HG03139 (cell line): ENCODE measurements around the gene NXPE3.

Experiments used
- ATAC-seq: cut with Tn5 transposase; IDR thresholded peaks from one replicate; pipeline ENCODE4 v1.9.1; 2021; ENCODE audit not compliant: unreplicated experiment

NXPE3 gene

DNA sequence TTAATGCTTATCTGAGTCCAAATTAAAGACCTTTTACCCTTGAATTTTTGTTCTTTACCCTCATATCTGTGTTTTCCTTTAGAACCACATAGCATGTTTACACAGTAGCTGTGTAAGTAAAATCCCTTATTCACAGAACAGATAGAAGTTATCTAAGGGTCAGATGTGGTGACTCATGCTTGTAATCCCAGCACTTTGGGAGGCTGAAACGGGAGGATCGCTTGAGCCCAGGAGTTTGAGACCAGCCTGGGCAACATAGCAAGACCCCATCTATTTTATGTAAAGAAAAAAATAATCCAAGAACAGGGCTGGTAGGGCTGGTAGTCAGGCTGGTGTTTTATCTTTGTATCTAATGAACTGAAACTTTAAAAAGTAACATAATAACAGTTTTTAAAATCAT is 23.2 kb downstream of the NXPE3 start:
- ATAC-seq: no peak

DNA sequence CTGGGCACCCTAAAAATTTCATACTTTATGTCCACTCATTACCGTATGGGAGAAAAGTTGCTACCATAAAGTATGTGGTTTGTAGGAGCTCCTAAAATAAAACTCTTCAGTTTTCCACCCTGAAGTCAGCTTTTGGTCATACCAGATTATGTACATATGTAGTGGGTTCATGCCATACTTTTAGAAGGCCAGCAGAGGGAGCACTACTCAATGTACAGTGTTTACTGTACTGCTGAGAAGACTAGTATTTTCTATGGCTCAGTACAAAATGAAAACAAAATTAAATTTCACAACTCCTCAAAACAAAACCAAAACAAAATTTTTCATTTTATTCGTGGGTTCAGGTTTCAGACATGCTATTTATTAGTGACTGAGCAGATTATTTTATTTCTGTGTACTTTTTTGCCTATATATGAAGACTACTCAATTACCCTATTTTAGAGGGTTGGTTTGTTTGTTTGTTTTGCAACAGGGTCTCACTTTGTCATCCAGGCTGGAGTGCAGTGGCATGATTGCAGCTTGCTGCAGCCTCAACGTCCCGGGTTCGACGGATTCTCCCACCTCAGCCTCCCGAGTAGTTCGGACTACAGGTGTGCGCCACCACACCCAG is 24.3 kb downstream of the NXPE3 start:
- ATAC-seq: peak; percentile 94

DNA sequence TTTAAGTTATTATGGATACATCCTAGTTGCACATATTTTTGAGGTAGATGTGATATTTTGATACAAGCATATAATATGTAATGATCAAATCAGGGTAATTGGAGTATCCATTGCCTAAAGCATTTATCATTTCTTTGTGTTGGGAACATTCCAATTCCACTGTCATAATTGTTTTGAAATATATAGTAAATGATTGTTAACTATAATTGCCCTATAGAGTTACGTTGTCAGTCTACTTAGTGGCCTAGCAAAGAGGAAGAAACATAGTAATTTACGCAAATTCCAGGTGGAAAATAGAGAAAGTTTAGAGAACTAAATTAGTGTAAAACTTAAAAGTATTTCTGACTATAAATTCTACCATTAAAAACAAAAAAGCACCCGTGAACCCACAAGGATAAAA is 24.9 kb downstream of the NXPE3 start:
- ATAC-seq: no peak

DNA sequence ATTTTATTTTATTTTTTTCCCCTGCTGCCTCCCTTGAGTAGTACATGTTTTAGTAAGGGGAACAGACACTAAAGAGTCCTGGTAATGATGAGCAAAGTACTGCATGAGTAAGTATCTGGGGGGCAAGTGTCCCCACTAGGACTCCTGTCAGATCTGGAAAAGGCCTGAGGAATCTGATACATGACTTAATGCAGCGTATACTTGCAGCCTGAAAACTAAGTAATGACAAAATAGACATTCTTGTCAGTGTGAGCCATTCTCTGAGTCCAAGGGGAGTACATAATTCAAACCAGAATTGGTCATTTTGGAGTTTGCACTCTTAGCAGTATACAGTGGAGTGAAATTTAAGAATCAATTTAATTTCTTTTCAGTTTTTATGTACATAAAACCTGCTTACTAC is 27.5 kb downstream of the NXPE3 start:
- ATAC-seq: no peak

DNA sequence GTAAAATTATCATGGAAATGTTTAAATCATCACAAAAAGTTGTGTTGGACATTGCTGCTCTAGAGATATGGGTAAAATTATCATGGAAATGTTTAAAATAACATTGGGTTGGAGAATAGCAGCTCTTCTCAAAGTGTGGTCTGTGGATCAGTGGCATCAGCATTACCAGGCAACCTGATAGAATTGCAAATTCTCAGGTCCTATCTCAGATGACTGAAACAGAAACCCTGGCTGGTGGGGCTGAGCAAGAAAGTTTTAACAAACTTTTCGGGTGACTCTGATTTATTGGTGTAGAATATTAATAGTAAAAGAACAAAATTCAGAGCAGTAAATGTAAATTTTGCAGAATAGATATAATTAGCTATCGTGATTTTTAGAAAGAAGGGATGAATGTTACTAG is 28.9 kb downstream of the NXPE3 start:
- ATAC-seq: no peak

DNA sequence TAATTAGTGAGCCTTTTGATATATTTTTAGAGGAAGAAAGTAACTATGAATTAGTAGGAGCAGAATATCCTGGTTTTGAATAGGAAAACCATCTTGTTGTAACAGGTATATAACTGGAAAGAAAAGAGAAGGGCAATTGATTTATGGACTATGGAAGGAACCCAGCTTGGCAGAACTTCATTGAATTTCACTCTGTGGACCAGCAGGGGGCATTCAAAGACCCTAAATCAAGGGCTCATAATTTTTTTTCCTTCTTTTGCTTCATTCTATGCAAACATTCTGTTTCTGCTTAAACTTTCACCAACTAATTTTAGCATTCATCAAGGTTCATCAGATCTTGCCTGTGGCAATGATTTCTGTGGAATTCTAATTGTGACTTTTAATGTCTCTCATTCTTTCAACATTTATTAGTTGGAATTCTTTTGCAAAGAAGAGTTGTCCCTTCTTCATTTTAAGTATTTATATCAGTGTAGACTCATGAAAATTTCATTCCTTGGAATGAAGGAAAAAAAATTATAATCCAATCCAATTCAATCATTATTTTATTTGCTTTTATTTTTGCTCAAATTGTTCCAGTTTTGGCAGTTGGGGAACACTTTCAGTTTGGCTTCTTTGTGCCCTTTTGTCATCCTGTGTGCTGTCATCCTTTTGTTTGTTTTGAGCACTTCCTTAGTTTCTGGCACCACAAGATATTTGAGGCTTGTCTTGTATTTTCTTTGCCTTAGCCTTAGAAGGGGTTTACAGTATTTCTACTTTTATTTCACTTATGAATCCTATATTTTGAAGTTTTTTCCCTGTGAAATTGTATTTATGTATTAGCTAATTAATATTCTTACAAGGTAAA is 30.4 kb downstream of the NXPE3 start:
- ATAC-seq: no peak

DNA sequence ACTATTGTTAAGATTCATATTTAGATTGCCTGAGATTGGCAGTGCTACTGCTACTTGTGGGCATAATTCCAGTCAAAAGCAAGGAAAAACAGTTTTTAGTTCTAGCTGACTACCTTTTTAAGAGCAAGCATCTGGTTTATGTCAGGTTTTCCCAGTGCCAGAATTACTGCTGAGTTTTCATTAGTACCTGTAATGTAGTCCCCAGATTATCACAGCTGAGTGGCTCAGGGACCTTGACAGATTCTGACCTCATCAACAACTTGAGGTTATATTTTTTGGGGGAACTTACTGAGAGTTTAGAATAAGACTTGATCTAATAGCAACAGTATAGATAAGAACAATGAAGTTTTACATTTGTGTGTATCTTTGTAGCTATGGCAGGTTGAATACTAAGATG is 31.0 kb downstream of the NXPE3 start:
- ATAC-seq: no peak

DNA sequence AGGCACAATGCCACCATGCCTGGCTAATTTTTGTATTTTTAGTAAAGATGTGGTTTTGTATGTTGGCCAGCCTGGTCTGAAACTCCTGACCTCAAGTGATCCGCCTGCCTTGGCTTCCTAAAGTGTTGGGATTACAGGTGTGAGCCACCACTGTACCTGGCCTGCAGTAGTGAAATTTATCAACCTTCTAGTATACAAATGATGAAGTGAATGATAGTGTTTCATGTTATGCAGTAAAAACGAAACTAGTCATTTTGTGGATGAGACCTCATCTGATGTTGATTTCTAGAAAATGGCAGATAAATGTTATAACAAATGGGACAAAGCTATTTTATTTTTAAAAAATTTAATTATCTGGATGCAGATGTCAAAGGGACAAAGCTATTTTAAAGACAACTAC is 32.9 kb downstream of the NXPE3 start:
- ATAC-seq: no peak

DNA sequence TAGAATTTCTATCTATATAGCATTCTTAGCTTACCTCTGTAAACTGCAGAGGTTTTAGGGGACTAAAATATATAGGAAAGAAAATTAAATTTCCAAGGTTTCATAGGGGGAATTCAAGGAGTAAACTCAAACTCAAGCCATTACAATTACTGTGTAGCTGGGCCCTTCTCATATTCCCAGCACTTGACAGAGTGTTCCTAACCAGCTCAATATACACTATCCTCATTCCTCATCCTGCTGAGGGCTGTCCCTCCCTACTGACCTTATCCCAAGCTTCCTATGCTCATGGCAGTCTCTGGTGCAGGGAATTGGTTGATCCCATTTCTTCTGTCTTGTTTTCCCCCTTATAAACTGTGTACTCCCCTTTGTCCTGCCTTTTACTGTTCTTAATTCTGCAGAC is 33.9 kb downstream of the NXPE3 start:
- no peak for ATAC-seq

DNA sequence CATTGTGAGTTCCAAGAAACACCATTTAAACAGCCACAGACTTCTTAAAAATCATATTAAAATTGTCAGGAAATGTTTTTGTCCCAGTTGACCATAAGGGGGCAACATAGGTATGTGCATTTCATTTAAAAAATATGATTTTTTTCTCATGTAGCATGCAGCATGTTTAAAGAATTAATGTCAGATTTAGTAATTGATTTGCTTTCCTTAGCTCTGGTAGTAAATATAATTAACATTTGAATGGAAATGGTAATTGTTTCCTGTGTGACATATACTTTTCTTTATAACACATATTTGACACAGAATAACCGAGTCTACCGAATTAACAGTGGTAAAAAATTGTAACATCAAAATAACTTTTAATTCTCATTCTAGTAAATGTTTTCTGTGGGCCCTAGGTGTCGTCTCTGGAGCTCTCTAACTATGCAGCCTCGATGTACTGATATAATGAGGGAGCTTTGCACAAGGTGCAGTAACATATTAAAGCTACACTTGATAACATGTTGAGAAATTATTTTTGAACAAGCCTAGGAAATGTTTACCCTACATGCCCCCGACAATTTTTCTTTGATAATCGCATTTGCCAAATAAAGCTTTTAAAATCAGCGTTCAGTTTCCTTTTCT is 34.9 kb downstream of the NXPE3 start:
- ATAC-seq: no peak

DNA sequence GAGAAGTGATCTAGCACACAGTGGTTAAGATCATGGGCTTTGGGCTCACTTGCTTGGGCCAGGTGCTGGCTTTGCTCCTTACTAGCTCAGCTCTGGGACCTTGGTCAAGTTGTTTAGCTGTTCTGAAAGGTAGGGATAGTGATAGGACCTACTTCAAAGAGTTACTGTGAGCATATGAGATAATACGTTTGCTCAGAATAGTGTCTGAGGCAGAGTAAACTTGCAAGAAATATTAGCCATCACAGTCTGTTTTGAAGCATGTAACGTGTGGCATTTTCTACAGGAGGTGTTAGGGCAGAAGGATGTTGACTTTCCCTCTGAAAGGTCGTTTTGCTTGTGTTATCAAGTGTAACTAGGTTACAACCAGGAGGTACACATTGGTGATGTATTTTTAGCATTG is 35.8 kb downstream of the NXPE3 start:
- no peak for ATAC-seq

DNA sequence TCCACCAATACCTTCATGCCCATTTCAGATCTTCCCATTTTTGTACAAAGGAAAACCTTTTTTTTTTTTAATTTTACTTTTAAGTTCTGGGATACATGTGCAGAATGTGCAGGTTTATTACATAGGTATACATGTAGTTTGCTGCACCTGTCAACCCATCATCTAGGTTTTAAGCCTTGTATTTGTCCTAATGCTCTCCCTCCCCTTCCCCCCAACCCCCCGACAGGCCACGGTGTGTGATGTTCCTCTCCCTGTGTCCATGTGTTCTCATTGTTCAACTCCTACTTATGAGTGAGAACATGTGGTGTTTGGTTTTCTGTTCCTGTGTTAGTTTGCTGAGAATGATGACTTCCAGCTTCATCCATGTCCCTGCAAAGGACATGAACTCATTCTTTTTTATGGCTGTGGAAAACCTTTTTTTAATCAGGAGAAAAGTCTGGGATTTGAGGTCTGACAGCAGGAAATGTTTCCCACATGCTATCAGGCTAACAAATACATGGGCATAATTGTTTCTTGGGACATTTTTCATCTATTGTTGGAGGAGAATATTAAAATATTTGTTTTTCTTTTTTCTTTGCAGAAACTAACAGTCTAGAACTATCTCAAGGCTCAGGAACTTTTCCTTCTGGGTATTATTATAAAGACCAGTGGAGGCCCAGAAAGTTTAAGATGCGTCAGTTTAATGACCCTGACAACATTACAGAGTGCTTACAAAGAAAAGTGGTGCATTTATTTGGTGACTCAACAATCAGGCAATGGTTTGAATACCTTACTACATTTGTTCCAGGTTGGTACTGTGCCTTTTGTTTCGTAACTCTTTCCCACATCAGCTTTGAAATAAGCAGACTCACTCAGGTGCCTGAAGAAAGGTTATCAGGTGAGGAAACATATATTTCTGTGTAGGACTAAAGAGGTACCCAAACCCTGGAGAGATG is 37.5 kb downstream of the NXPE3 start:
- ATAC-seq: no peak

DNA sequence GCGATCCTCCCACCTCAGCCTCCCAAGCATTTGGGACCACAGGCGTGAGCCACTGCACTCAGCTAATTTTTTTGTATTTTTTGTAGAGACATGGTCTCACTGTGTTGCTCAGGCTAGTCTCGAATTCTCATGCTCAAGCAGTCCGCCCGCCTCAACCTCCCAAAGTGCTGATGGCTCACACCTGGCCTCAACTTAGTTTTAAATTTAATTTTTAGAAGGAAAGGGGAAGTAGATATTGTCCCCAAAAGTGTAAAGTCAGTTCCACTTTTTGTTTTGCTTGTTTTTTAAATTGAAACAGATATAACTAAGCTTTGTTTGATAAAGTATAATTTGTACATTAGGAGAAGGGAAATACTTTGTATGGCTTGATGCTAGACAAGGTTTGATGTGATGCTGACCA is 39.0 kb downstream of the NXPE3 start:
- ATAC-seq: no peak

DNA sequence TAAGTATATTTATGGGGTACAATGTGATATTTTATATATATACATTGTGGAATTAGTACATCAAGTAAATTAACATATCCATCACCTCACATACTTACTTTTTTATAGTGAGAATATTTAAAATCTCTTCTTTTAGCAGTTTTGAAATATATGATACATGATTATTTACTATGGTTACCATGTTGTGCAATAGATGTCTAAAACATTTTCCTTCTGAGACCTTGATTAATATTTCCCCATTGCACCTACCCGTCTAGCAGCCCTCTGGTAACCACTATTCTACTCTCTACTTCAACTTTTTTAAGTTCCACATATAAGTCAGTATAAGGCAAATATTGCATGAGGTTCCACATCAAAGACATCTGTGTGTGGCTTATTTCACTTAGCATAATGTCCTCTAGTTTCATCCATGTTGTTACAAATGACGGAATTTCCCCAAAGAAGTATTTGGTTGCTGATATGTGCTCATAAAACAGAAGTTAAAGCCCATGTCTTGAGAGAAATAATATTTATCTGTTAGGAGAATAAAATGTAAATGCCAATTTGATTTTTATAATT is 40.7 kb downstream of the NXPE3 start:
- ATAC-seq: no peak

DNA sequence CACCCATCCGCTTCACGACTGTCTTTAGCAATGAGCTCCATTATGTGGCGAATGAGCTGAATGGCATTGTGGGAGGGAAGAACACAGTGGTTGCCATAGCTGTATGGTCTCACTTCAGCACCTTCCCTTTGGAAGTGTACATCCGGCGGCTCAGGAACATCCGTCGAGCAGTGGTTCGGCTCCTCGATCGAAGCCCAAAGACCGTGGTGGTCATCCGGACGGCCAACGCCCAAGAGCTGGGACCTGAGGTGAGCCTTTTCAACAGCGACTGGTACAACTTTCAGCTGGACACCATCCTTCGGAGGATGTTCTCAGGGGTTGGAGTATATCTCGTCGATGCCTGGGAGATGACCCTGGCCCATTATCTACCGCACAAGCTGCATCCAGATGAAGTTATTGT is 42.5 kb downstream of the NXPE3 start:
- ATAC-seq: no peak

DNA sequence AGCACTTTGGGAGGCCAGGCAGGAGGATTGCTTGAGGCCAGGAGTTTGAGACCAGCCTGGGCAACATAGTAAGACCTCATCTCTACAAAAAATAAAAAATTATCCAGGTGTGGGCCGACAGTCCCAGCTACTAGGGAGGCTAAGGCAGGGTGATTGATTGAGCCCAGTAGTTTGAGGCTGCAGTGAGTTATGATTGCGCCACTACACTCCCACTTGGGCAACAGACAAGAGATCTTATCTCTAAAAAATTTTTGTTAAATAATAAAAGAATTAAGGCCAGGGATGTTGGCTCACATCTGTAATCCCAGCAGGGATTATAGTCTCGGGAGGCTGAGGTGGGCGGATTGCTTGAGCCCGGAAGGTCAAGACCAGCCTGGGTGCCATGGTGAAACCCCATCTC is 44.5 kb downstream of the NXPE3 start:
- ATAC-seq: no peak

DNA sequence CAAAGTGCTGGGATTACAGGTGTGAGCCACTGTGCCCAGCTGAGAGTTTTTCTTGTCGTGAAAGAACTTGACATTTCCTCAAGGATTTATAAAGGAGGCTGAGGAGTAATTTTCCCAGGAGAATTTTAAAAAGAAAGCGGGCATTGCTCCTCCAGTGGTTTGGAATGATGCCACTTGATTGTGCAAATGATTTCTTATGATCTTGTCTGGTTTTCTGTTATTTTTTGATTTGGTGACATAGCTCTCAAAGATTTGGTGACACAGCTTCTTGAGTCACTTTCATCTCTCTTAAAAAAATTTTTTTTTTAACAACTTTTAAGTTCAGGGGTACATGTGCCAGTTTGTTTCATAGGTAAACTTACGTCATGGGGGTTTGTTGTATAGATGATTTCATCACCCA is 45.7 kb downstream of the NXPE3 start:
- ATAC-seq: no peak

DNA sequence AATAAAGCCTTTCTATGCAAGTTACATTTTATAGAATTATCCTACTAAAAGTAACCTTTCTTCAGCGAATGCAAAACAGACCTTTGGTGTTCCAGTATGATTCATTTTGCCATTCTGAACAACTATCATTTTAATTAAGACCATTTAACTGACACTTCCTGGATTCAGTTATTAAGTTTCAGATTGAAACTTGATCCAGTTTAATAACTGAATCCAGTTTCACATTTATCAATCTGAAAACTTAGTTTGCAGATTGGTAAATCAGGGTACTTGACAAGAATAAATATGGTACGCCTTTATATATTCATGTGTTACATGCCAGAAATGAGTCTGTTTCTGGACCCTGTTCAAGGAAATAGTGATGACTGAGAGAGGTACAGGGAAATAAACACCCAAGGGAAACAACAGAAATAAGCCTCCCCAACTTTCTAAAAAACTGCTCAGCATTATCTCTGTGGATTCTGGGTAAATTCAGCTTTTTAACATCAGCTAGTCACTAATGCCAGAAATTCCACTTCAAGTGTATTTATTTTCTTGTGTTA is 47.0 kb downstream of the NXPE3 start:
- ATAC-seq: no peak

DNA sequence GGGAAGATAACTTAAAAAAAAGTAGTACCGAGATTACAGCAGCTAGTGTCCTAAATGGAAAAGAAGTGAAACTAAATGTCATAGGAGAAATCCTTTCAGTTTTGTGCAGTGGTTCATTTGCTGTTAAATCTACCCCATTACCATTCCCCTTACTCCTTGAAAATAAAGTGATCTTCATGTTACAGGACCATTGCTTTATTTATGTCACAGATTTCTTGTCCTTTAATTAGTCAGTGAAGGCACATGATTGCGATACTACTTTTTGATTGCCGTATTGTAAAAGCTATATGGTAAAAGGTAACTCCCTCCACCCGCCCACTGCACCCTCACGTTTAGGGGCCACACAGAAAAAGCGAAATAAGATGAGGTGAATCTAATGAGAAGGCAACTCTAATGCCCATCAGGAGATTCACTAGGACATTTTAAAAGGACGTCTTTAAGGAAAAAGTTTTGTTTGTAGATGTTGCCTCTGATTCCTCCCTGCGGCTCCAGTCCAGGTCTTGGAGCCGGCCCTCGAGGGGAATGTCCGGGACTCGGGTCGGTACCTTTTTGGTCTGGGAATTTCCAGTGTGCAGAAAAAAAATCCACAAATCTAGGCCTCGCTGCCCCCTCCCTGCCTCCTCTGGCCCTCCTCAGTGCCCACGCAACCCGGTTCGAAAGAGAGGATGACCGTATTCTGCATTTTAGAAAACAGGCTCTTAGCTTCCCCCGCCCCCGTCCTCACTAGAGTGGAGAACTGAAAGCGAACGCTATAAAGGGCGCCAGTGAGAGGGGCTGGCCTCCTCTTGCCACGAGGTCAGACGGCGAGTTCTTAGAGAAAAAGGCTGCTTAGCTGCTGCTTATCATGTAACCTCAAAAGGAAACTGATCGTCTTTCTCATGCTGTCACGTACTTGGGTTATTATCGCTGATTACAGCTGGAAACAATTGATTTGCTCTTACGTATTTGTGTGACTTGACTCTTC is 48.5 kb downstream of the NXPE3 start:
- ATAC-seq: peak; percentile 79

DNA sequence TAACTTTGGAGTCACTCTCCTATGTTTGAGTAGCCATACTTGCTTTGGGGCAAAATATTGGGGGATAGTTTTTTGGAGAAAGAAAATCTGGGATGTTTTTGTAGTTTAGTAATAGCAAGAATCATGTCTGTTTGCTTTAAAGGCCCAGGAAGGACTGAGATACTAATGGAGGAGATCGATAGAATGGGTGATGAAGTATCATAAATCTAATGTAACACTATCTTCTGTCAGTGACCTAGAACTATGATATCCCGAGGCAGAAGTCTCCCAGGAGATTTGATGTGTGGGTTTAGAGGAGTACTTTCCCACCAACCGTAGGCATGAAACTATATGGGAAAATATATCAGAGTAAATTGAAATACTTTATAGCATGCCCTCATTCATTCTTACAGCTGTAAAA is 49.3 kb downstream of the NXPE3 start:
- no peak for ATAC-seq
